GM21526 (cell line): ENCODE results near the gene SLC4A11.
"Not testable (repeated sequence)": the region's sequence is repeated elsewhere in the genome, so short reads cannot be mapped to it uniquely, and the experiment has no call there.

ENCODE experiments used
- ATAC-seq: cut with Tn5 transposase; IDR thresholded peaks from one replicate; pipeline ENCODE4 v1.9.1; 2021; ENCODE audit warnings: moderate library complexity; ENCODE audit not compliant: unreplicated experiment, low FRiP score

Gene SLC4A11

DNA sequence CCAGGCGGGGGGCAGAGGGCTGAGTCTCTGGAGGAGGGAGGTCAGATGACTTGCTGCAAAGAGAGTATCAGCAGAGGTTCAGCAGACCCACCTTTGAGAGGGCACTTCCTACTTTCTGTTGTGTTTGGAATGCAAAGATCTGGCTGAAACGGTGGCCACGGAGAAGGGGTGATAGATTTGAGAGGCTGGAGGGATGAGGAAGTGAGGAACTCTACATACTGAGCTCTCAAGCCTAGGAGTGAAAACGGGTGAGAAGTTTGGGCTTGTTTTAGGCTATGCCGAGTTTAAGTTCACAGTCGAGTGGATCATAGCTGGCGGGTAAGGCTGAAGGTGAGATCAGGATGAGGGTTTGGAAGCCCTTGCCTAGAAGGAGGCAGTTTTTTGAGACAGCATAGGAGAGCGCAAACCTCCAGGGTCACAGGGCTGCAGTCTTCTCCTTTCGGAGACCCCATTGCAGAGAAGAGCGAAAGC lies 30.2 kb downstream of the SLC4A11 start:
- no peak for ATAC-seq

- ATAC-seq: peak; percentile 76
Observed at GRCh38 chr20:3204124-3204794, 34.7 kb downstream of the SLC4A11 start, which contains the start of gene DDRGK1. DDRGK1 (minus strand) TSS chr20:3204682; CDS start chr20:3204627, 55 bp downstream.

DNA sequence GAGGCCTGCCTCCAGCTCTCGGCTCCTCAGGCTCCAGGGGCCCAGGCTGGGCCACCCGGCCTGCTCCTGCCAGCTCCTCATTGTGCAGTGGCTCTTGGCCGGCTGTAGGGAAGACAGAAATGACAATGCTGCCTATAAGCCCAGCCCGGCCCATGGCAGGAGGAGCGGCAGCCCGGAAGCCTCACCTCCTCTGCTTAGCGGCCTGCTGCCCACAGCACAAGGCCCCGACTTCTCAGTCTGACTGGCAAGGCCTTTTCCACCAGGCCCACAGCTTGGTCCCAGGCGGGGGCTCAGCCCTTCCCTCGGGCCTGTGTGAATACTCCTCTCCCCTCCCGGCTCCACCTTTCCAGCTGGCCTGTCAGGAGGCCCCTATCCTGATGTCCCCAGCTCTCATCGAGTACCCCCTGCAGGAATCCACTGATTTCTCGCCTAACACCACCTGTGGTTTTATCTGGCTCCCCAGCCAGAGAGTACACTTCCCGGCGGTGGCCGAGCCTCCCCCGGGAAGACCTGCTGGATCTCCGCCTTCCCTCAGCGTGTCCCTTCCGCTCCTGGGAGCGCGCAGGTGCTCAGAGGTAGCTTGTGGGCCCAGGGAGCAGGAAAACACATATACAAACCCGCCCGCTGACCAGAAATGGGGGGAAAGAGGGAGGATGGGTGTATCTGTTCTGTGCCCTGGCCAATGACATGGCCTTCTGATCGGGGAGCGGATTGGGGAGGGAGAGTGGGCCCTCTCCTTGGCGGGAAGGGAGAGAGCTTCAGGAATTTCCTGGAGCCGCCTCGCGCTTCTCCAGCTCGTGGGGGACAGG lies 35.5 kb downstream of the SLC4A11 start:
- ATAC-seq: no peak

- ATAC-seq: no peak
Observed at GRCh38 chr20:3202965-3203314, 36.0 kb downstream of the SLC4A11 start.

GRCh38 chr20:3199976-3200755 lies 38.8 kb downstream of the SLC4A11 start:
- ATAC-seq: no peak

DNA sequence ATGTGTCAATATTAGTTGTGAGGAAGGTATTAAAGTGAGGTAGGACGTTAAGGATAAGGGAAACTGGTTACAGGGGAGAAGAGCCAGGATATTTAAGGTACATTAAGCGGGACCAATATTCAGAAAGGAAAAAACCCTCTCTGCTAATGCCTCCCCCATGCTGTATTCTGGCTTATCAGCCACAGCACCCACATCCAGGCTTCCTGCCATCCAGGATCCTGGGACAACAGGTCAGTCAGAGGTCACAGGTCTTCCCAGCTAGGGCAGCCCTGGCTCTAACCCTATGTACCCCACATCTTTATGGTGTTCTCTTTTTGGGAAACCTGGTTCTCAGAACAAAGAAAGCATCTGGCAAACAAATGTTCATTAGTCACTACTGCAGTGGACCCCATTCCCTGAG lies 39.8 kb downstream of the SLC4A11 start:
- ATAC-seq: no peak

- no peak for ATAC-seq
Observed at GRCh38 chr20:3195590-3196237, 43.3 kb downstream of the SLC4A11 start.

- no peak for ATAC-seq
Observed at GRCh38 chr20:3194617-3195280, 44.2 kb downstream of the SLC4A11 start.

DNA sequence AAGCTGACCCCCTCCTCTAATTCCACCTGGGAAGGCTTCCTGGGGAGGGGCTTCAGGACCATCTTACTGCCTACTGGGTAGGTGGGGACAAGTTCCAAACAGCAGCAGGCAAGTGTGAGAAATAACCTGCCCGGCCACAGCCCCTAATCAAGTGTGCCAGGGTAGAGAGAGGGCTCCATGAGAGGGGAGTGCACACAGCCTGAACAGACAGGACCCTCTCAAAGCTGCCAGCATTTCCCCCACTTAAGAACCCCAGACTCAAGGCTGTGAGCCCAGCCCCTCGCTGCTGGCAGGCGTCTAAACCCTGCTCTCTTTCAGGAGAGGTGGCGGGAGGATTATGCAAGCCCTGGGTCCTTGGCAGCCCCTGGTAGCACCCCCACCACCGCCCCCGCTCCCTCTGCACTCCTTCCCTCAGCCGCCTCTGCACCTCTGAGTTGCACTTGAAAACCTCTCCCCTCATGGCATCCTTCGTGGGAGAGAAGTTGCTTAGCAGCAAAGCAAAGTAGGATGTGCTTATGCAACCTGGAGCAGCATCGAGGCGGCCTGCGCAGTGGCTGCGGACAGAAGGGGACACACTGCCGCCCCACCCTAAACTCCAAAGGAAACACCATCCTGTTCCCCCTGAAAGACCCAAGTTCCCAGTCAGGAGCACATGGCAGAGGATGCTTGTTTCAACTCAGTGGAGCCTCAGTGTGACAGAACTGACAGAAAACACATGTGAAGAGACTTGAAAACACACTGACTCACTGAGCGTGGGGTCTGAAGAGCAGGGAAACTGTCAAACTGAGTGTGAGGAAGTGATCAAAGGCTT lies 45.0 kb downstream of the SLC4A11 start:
- no peak for ATAC-seq

DNA sequence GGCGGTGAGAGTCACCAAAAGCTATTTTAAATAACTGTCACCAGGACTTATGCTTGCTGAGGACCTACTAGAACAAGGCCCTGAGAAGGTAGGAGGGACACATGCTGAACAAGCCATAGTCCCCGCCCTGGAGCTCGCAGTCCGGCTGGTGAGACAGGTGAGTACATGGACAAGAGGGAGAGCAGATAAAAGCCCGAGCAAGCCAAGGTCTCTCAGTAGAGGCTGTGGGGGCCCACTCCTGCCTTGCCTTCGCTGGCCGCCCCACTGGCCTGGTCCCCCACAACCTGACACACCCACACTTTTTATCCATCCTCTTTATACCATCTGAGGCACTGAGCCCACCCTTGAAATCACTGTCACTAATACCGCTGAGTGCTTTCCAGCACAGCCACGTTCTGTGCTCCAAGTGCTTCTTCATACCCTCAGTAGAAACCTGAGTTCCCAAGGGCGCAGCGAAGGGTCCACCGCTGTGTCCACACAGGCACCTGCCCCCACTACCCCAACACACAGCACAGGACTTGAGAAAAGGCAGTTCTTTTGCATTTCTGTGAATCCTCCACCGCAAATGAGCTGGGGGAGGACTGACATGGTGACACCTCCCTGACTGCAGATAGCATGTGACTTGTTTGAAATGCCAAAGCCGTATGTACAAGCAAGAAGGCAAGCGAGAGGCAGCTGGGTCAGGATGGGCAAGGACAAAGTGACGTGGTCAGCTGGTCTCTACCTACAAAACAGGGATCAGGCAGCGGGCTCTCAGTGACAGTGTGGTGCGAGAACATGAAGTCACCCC lies 46.6 kb downstream of the SLC4A11 start:
- no peak for ATAC-seq

DNA sequence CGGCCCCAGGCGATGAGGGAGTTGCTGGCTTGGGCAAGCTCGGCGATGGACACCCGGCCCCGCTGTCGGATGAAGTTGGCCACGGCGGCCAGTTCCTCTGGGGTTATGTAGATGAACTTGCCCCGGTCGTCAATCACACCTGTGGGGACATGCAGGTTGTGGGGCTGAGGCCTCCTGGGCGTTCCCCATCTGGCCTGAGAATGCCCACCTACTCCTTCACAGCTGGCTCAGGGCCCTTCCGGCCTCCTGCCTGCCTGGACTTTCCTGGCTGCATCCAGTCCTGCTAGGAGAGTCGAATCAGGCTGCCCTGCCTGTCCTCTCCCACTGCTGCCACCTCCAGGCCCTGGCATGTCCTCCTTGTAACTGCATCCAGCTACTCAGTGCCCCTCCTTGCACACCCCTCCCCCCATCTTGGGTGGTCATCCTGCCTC lies 48.3 kb downstream of the SLC4A11 start:
- ATAC-seq: no peak

DNA sequence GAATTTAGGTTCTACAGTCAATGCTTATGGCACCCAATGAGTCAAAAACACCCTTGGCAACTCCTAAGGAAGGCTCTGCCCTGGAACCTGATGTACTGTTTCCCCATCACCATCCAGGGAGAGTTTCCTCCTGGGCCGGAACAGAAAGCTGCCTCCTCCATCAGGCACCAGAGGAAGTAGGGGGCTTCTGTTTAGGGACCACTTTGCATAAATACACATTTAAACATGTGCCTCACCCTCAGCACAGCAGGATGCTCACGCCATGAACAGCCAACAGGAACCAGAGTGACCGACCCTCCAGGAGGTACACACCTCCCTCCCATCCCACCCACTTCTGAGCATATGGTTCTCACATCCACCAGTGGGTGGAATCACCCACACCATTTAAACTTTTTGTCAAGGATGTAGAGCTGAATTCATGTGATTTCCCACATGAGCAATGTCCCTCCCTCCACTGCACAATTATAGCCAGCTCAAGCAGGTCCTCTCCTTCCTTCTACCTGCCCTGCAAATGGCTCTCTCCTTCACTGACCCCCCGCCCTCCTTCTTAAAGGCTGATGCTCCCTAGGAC lies 49.3 kb downstream of the SLC4A11 start:
- no peak for ATAC-seq

DNA sequence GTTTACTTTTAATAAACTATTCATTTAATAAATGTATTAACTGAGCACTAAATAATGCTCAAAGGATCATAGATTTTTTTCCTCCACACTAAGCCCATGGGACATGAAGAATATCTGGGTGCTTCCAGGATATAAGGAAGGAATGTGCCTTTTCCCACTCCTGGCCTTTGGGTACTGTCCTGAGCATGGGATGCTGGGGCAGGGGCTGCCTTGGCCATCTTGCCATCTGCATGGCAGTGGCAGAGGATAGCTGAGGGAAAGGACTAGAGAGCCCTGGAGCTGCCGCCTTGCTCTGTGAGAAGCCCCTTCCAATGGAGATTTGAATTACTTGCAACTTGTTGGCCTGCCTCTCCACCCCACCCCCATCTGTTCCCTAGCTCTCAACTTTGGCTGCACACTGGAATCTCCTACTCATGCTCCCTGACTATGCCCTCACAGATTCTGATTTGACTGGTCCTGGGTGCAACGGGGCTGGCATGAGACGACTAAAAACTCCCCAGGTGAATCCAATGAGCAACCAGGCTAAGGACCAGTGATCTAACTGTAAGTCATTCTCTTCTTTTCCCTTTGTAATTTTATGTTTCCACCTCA lies 50.1 kb downstream of the SLC4A11 start:
- ATAC-seq: no peak

DNA sequence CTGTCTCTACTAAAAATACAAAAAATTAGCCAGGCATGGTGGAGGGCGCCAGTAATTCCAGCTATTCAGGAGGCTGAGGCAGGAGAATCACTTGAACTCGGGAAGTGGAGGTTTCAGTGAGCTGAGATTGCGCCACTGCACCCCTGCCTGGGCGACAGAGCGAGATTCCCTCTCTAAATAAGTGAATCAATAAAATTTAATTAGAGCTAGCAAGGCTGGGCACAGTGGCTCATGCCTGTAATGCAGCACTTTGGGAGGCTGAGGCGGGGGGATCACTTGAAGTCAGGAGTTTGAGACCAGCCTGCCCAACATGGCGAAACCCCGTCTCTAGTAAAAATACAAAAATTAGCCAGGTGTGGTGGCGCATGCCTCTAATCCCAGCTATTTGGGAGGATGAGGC lies 51.1 kb downstream of the SLC4A11 start:
- not testable (repeated sequence) for ATAC-seq

DNA sequence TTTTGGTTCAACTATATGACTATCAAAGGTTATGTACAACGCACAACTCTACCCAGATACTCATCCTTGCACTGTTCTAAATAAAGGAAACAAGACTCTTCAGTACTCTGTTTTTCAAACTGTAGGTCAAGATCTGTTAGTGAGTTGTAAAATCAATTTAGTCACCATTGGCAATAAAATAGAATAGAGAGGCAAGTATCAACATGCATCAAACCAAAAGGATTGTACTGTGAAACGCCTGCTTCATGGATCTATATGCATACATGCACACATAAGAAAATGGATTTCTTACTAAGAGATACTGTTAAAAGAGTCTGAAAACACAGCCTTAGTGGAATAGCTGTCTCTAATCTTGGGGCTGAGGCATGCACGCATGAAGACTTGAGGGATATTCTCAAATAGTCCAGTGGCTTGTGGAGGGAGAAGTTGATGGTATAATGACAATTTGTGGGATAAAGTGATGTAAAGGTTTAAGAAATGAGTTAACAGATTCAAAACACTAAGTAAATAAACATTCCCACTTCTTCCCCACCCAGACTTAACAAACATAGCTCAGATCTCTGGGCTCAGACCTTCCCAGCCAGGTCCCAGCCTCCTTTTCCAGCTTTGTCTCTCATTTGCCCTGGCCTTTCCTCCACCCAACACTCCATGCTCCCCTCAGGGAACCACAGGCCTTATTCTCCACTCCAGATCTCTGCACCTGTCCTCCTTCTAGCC lies 54.9 kb downstream of the SLC4A11 start:
- no peak for ATAC-seq

DNA sequence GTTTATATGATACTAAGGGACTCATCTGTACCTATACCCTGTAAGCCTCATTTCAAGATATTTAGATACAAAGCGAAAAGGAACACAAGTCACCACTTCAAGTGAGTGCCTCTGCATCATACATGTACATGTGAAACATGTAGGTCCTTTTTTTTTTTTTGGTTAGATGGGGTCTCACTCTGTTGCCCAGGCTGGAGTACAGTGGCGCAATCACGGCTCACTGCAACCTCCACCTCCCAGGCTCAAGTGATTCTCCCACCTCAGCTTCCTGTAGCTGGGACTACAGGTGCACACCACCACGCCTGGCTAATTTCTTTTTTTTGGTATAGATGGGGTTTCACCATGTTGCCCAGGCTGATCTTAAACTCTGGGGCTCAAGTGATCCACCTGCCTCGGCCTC lies 56.6 kb downstream of the SLC4A11 start:
- ATAC-seq: not testable (repeated sequence)

DNA sequence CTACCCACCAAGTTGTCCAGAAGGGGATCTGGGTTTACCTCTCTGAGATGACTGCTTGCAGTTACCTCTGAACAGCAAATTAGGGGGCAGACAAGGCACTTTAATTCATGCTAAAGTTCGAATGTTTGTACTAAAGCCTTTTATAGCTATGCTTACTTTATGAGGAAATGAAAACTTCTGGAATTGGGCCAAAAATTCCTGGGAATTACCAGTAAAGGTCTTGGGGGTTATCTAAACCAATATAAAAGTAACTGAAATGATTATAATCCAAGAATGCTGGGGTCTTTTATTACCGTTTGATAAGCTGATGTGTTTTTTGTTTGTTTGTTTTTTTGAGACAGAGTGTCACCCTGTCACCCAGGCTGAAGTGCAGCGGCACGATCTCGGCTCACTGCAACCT lies 57.7 kb downstream of the SLC4A11 start:
- ATAC-seq: no peak
